HG03095 (cell line): ENCODE results near the gene ARHGAP44.

Experiments used
- ATAC-seq: cut with Tn5 transposase; IDR thresholded peaks from one replicate; pipeline ENCODE4 v1.9.1; 2021; ENCODE audit warnings: moderate library complexity; ENCODE audit not compliant: unreplicated experiment

Gene ARHGAP44

GRCh38 chr17:12896180-12896785 is 107.0 kb downstream of the ARHGAP44 start:
- no peak for ATAC-seq

- ATAC-seq, result no peak
These were observed 108.8 kb downstream of the ARHGAP44 start for GRCh38 chr17:12898110-12898509.

- ATAC-seq, result no peak
These were observed 110.3 kb downstream of the ARHGAP44 start for GRCh38 chr17:12899604-12900003.

- ATAC-seq, result no peak
These were observed 111.2 kb downstream of the ARHGAP44 start for GRCh38 chr17:12900474-12900873.

- no peak for ATAC-seq
These were observed 112.7 kb downstream of the ARHGAP44 start for GRCh38 chr17:12902046-12902445.

GRCh38 chr17:12907477-12907876 is 118.2 kb downstream of the ARHGAP44 start:
- ATAC-seq, result no peak

- ATAC-seq, result no peak
These were observed 119.7 kb downstream of the ARHGAP44 start for GRCh38 chr17:12909046-12909445.

GRCh38 chr17:12909511-12909910 is 120.2 kb downstream of the ARHGAP44 start:
- no peak for ATAC-seq

GRCh38 chr17:12911239-12911638 is 121.9 kb downstream of the ARHGAP44 start:
- no peak for ATAC-seq

- no peak for ATAC-seq
These were observed 128.1 kb downstream of the ARHGAP44 start for GRCh38 chr17:12917399-12917798.

- no peak for ATAC-seq
These were observed 128.8 kb downstream of the ARHGAP44 start for GRCh38 chr17:12918142-12918541.

- ATAC-seq, result no peak
These were observed 132.8 kb downstream of the ARHGAP44 start for GRCh38 chr17:12922120-12922519.

GRCh38 chr17:12924614-12925013 is 135.3 kb downstream of the ARHGAP44 start:
- ATAC-seq, result no peak

GRCh38 chr17:12927001-12927400 is 137.7 kb downstream of the ARHGAP44 start:
- ATAC-seq, result no peak

GRCh38 chr17:12927541-12928425 is 138.5 kb downstream of the ARHGAP44 start:
- ATAC-seq, result no peak

- no peak for ATAC-seq
These were observed 139.4 kb downstream of the ARHGAP44 start for GRCh38 chr17:12928736-12929135.

- no peak for ATAC-seq
These were observed 147.2 kb downstream of the ARHGAP44 start for GRCh38 chr17:12936501-12936900.

- no peak for ATAC-seq
These were observed 151.4 kb downstream of the ARHGAP44 start for GRCh38 chr17:12940699-12941098.

GRCh38 chr17:12947047-12947446 is 157.7 kb downstream of the ARHGAP44 start:
- no peak for ATAC-seq

GRCh38 chr17:12952012-12952411 is 162.7 kb downstream of the ARHGAP44 start:
- no peak for ATAC-seq

- ATAC-seq, result no peak
These were observed 163.9 kb downstream of the ARHGAP44 start for GRCh38 chr17:12953156-12953555.

GRCh38 chr17:12955521-12955920 is 166.2 kb downstream of the ARHGAP44 start:
- ATAC-seq, result no peak
